ENCODE results near the gene PLA2G5. TPM values are rescaled to one million over a fixed set of nuclear protein-coding genes. Genes with fewer than 3 reads are reported as not detected.

The PLA2G5 gene
- total RNA-seq, 1 experiment from 2014 or later: not detected

DNA sequence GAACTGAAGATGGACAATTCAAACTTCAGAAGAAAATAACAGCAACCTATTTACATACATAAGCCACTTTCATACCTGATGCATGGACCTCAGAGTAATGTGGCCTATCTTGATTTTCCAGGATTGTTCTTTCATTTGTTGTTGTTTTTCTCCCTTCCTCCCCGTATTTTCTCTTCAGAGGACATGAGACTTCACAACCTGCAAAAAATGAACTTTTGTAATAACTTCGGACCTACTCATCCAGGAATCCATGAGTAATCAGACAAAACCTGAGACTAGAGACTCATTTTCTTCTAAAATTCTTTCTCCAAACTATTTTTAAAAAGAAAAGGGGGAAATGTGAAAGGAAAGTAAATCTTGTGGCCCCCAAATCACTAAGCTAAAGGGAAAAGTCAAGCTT is 17.6 kb upstream of the PLA2G5 start:
- peaks cover 5% of the 10 kb centered on the region for H3K36me3 Mint-ChIP-seq (ENCODE audit: insufficient read depth, unreplicated experiment)
- Histone ChIP-seq H3K4me3 (ENCODE audit: low read depth, low read length) (no peak overlapping the region), H3K9me3 (peaks cover 4% of the 10 kb centered on the region)

DNA sequence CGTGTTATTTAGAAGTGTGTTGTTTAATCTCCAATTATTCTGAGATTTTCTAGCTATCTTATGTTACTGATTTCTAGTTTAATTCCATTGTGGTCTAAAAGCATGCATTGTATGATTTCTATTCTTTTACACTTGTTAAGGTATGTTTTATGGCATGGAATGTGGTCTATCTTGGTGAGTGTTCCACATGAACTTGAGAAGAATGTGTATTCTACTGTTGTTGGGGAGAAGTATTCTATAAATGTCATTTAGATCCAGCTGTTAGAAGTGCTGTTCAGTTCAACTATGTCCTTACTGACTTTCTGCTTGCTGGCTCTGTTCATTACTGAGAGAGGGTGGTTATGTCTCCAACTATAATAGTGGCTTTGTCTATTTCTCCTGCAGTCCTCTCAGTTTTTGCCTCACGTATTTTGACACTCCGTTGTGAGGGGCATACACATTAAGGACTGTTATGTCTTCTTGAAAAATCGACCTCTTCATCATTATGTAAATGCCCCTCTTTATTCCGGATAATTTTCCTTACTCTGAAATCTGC is 12.0 kb upstream of the PLA2G5 start:
- no peaks in the 10 kb centered on the region for H3K4me1 Mint-ChIP-seq (ENCODE audit: low read depth, unreplicated experiment)
- Histone ChIP-seq H3K4me1 (no peaks in the 10 kb centered on the region), H3K36me3 (ENCODE audit: control insufficient read depth, insufficient read depth, low read length) (no peaks in the 10 kb centered on the region), H3K27me3 (replicated peaks; ENCODE audit: control insufficient read depth, insufficient read depth, low read length) (no peaks in the 10 kb centered on the region), H3K4me3 (ENCODE audit: low read depth, low read length) (no peak overlapping the region), H3K9me3 (no peaks in the 10 kb centered on the region)
- ChIA-PET CTCF (no interaction called here), POLR2A (no interaction called here)
- no peak overlapping the region for H3K4me3 Mint-ChIP-seq (ENCODE audit: unreplicated experiment)
- no TSS peak for BruUV-seq (replicated peaks)
- TF ChIP-seq, protein P1, sequence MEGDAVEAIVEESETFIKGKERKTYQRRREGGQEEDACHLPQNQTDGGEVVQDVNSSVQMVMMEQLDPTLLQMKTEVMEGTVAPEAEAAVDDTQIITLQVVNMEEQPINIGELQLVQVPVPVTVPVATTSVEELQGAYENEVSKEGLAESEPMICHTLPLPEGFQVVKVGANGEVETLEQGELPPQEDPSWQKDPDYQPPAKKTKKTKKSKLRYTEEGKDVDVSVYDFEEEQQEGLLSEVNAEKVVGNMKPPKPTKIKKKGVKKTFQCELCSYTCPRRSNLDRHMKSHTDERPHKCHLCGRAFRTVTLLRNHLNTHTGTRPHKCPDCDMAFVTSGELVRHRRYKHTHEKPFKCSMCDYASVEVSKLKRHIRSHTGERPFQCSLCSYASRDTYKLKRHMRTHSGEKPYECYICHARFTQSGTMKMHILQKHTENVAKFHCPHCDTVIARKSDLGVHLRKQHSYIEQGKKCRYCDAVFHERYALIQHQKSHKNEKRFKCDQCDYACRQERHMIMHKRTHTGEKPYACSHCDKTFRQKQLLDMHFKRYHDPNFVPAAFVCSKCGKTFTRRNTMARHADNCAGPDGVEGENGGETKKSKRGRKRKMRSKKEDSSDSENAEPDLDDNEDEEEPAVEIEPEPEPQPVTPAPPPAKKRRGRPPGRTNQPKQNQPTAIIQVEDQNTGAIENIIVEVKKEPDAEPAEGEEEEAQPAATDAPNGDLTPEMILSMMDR (IDR thresholded peaks at IDR 0.05; ENCODE audit: insufficient read depth in 1 of 2, low read depth in 1 of 2, low read length in 1 of 2, severe bottlenecking in 1 of 2, unreplicated experiment in 1 of 2): no peak
- no peaks in the 10 kb centered on the region for H3K36me3 Mint-ChIP-seq (ENCODE audit: insufficient read depth, unreplicated experiment)
- intact Hi-C loops (cut with micrococcal nuclease; ENCODE audit: unreplicated experiment): no loop called here
- no peaks in the 10 kb centered on the region for H3K27me3 Mint-ChIP-seq (ENCODE audit: insufficient read depth, unreplicated experiment)
- H3K9me3 Mint-ChIP-seq (ENCODE audit: unreplicated experiment): no peaks in the 10 kb centered on the region
- no peak overlapping the region for H3K27ac Mint-ChIP-seq (ENCODE audit: unreplicated experiment)
- DNase-seq: no peak

More for the DNA sequence above, 17.6 kb upstream of the PLA2G5 start:
- no TSS peak for BruUV-seq (replicated peaks)
- H3K27me3 Mint-ChIP-seq (ENCODE audit: insufficient read depth, unreplicated experiment): no peaks in the 10 kb centered on the region
- TF ChIP-seq, protein P1 (IDR thresholded peaks at IDR 0.05; ENCODE audit: insufficient read depth in 1 of 2, low read depth in 1 of 2, low read length in 1 of 2, severe bottlenecking in 1 of 2, unreplicated experiment in 1 of 2): no peak
- no peak for DNase-seq
- intact Hi-C loops (cut with micrococcal nuclease; ENCODE audit: unreplicated experiment): no loop called here
- H3K27ac Mint-ChIP-seq (ENCODE audit: unreplicated experiment): no peak overlapping the region
- Histone ChIP-seq H3K27me3 (replicated peaks; ENCODE audit: control insufficient read depth, insufficient read depth, low read length) (no peaks in the 10 kb centered on the region), H3K36me3 (ENCODE audit: control insufficient read depth, insufficient read depth, low read length) (no peaks in the 10 kb centered on the region), H3K4me1 (no peaks in the 10 kb centered on the region)
- ChIA-PET CTCF (no interaction called here), POLR2A (no interaction called here)
- H3K9me3 Mint-ChIP-seq (ENCODE audit: unreplicated experiment): peaks cover 11% of the 10 kb centered on the region
- H3K4me3 Mint-ChIP-seq (ENCODE audit: unreplicated experiment): no peak overlapping the region
- no peaks in the 10 kb centered on the region for H3K4me1 Mint-ChIP-seq (ENCODE audit: low read depth, unreplicated experiment)

DNA sequence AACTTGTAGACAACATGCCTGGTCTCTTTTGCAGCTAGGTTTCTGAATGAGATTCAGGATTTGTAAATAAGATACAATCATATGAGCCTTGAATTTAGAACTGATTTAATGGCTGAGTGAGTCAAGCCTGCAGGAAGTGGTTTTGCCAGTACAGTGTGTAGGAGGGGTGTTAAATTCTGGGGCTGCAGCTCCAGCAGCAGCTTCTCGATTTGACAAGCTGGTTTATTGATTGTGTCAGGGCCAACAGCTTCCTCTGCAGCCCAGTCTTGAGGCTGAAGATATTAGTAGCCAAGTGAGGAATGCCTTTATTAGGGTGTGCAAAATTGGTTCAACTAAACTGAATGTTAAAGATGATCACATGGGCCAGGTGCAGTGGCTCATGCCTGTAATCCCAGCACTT is 11.5 kb upstream of the PLA2G5 start:
- no peaks in the 10 kb centered on the region for H3K9me3 ChIP-seq
- CTCF ChIA-PET: no interaction called here

More for the DNA sequence above, 11.5 kb upstream of the PLA2G5 start:
- Histone ChIP-seq H3K4me3 (ENCODE audit: low read depth, low read length) (no peak overlapping the region), H3K4me1 (no peaks in the 10 kb centered on the region), H3K27me3 (replicated peaks; ENCODE audit: control insufficient read depth, insufficient read depth, low read length) (no peaks in the 10 kb centered on the region), H3K36me3 (ENCODE audit: control insufficient read depth, insufficient read depth, low read length) (no peaks in the 10 kb centered on the region)
- intact Hi-C loops (cut with micrococcal nuclease; ENCODE audit: unreplicated experiment): no loop called here
- Mint-ChIP-seq H3K4me3 (ENCODE audit: unreplicated experiment) (no peak overlapping the region), H3K27ac (ENCODE audit: unreplicated experiment) (no peak overlapping the region), H3K9me3 (ENCODE audit: unreplicated experiment) (no peaks in the 10 kb centered on the region), H3K36me3 (ENCODE audit: insufficient read depth, unreplicated experiment) (no peaks in the 10 kb centered on the region), H3K4me1 (ENCODE audit: low read depth, unreplicated experiment) (no peaks in the 10 kb centered on the region), H3K27me3 (ENCODE audit: insufficient read depth, unreplicated experiment) (no peaks in the 10 kb centered on the region)
- no TSS peak for BruUV-seq (replicated peaks)
- TF ChIP-seq, protein P1 (IDR thresholded peaks at IDR 0.05; ENCODE audit: insufficient read depth in 1 of 2, low read depth in 1 of 2, low read length in 1 of 2, severe bottlenecking in 1 of 2, unreplicated experiment in 1 of 2): no peak
- DNase-seq: no peak
- POLR2A ChIA-PET: no interaction called here

Data from Caco-2 (cell line).